HUES64 (cell line): ENCODE results near the gene CES5A.
"Not testable (repeated sequence)": the region's sequence is repeated elsewhere in the genome, so short reads cannot be mapped to it uniquely, and the experiment has no call there.

Source experiments
- H3K27ac ChIP-seq: 2 replicates; pipeline ENCODE4 v1.7.0; 2013; ENCODE audit warnings: low read depth, low read length, inconsistent platforms
- H3K27me3 ChIP-seq: 2 replicates; pipeline ENCODE4 v1.6.1; 2013; ENCODE audit warnings: mild to moderate bottlenecking, low read length; ENCODE audit not compliant: insufficient read depth
- H3K36me3 ChIP-seq: 2 replicates; pipeline ENCODE4 v1.6.1; 2013; ENCODE audit warnings: mild to moderate bottlenecking, low read length; ENCODE audit not compliant: insufficient read depth
- H3K4me1 ChIP-seq: 2 replicates; pipeline ENCODE4 v1.6.1; 2013; ENCODE audit warnings: mild to moderate bottlenecking, low read length, moderate library complexity; ENCODE audit not compliant: insufficient read depth
- H3K4me3 ChIP-seq: 2 replicates; pipeline ENCODE4 v1.5.1; 2013; ENCODE audit warnings: mild to moderate bottlenecking, low read length, moderate library complexity
- H3K9ac ChIP-seq: 2 replicates; pipeline ENCODE4 v1.6.1; 2013; ENCODE audit warnings: mild to moderate bottlenecking, low read depth, low read length
- H3K9me3 ChIP-seq: 2 replicates; pipeline ENCODE4 v1.6.1; 2013; ENCODE audit warnings: low read depth, low read length; ENCODE audit not compliant: insufficient read depth
- WGBS: fragments of 150-250, 120-280 bp; methylation state at CpG from one replicate; pipeline ENCODE4 v1.1.7; 2013; ENCODE audit warnings: missing lambda C conversion rate; 5-methylcytosine and 5-hydroxymethylcytosine counted together

Gene CES5A

GRCh38 chr16:55873122-55873521 is 2.1 kb downstream of the CES5A start:
- Histone ChIP-seq H3K4me1 (no peaks in the 10 kb centered on the region), H3K27me3 (no peaks in the 10 kb centered on the region), H3K27ac (no peak overlapping the region), H3K36me3 (no peaks in the 10 kb centered on the region), H3K9me3 (no peaks in the 10 kb centered on the region), H3K9ac (no peak overlapping the region), H3K4me3 (no peak overlapping the region)
- 96% methylated on average over 5 of the region's 5 CpGs for WGBS

DNA sequence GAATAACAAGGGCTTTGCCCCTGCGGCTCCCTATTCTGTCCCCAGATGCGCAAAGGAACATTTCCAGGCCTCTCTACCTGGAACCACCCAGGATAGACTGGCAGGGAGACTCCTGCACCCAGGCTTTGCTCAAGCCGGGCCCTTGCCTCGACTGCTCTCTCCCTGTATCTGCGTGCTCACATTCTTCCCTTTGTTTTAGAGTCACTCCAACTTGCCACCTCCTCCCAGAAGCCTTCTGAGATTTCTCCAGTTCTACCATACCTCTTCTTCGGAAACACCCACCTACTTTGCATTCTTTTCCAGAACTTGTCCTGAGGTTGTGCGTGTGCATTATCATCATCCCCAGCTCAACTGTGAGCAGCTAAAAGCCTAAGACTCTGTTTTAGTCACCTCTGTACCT is 3.0 kb downstream of the CES5A start:
- H3K27ac ChIP-seq = no peak overlapping the region
- H3K9ac ChIP-seq = no peak overlapping the region
- H3K36me3 ChIP-seq = no peaks in the 10 kb centered on the region
- H3K27me3 ChIP-seq = no peaks in the 10 kb centered on the region
- WGBS = 81% methylated on average over 7 of the region's 7 CpGs
- H3K4me3 ChIP-seq = no peak overlapping the region
- no peaks in the 10 kb centered on the region for H3K9me3 ChIP-seq
- no peaks in the 10 kb centered on the region for H3K4me1 ChIP-seq

GRCh38 chr16:55871411-55872038 is 3.6 kb downstream of the CES5A start:
- no peaks in the 10 kb centered on the region for H3K9me3 ChIP-seq
- 93% methylated on average over 10 of the region's 10 CpGs for WGBS
- no peak overlapping the region for H3K27ac ChIP-seq
- no peak overlapping the region for H3K4me3 ChIP-seq
- no peaks in the 10 kb centered on the region for H3K36me3 ChIP-seq
- no peak overlapping the region for H3K9ac ChIP-seq
- H3K27me3 ChIP-seq = no peaks in the 10 kb centered on the region
- H3K4me1 ChIP-seq = no peaks in the 10 kb centered on the region

DNA sequence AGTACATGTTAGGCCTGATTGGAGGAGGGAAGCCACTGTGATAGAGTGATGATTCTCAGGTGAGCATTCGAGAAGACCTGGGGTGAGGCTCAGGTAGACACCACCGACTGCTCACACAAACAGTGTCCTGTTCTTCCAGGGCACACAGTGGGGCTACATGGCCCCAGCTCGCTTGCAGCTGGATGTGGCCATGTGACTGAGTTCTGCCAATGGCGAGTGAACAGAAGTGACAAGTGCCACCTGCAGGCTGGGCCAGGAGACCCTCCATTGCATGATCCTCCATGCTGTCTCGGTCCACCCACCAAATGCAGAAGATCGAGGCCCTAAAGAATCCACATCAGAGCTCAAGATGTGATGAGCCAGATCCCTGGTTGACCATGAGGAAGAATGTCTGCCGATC is 6.2 kb downstream of the CES5A start:
- H3K9me3 ChIP-seq = no peaks in the 10 kb centered on the region
- 94% methylated on average over 7 of the region's 7 CpGs for WGBS
- H3K9ac ChIP-seq = no peak overlapping the region
- H3K4me1 ChIP-seq = no peaks in the 10 kb centered on the region
- H3K27ac ChIP-seq = no peak overlapping the region
- no peaks in the 10 kb centered on the region for H3K27me3 ChIP-seq
- H3K36me3 ChIP-seq = no peaks in the 10 kb centered on the region
- H3K4me3 ChIP-seq = no peak overlapping the region

DNA sequence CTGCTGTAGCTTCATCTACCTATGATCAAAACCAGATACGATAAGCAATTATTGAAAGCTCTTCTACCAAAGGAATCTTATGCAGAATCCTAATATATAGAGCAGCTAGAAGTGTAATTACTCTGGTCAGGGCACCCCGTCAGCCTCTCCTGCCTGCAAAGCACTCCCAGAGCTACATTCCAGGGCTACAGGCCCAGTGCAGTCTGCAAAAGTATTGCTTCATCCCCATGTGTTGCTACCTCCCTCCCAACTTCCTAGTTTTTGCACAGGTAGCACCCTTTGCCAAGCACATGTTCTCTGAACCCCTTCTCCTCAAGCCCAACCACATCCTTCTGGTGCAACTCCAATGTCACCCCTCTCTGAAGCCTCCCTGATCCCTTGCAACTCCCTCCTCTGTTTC is 7.0 kb downstream of the CES5A start:
- no peak overlapping the region for H3K4me3 ChIP-seq
- no peak overlapping the region for H3K9ac ChIP-seq
- H3K27ac ChIP-seq = no peak overlapping the region
- no peaks in the 10 kb centered on the region for H3K27me3 ChIP-seq
- no peaks in the 10 kb centered on the region for H3K36me3 ChIP-seq
- H3K9me3 ChIP-seq = no peaks in the 10 kb centered on the region
- H3K4me1 ChIP-seq = no peaks in the 10 kb centered on the region
- 100% methylated on average over 2 of the region's 2 CpGs for WGBS

DNA sequence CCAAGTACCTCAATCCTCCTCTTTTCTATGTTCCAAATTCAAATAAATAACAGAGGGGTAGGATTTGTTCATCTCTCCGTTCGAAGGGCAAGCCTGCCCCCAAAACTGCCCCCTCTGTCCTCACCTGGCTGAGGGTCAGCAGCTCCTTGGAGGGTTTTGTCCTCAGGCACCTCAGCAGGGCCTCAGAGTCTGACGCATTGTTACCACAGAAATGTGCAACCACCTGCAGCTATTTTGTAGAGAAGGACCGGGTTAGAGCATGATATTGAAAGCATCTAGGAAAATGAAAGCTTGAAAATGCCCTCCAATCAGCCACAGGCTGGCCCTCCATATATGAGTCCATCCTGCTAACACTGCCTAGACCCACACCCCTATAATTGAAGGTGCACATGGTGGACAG is 13.9 kb downstream of the CES5A start:
- H3K27ac ChIP-seq = no peak overlapping the region
- no peak overlapping the region for H3K4me3 ChIP-seq
- no peaks in the 10 kb centered on the region for H3K4me1 ChIP-seq
- no peaks in the 10 kb centered on the region for H3K27me3 ChIP-seq
- H3K36me3 ChIP-seq = no peaks in the 10 kb centered on the region
- no peak overlapping the region for H3K9ac ChIP-seq
- 87% methylated on average over 4 of the region's 4 CpGs for WGBS
- no peaks in the 10 kb centered on the region for H3K9me3 ChIP-seq

DNA sequence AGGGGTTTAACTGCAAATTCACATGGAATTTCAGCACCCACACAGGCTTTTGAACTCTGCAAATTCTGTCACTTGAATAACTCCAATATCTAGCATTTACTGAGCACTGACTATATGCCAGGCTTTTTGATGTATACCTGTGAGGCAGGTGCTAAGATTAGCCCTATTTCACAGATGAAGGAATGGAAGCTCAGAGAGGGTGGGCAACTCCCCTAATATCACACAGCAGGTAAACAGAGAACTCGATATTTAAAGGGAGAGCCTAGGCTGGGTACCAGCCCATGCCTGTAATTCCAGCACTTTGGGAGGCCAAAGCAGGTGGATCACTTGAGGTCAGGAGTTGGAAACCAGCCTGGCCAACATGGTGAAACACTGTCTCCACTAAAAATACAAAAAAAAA is 17.5 kb downstream of the CES5A start:
- not testable (repeated sequence) for H3K27ac ChIP-seq, H3K4me3 ChIP-seq, H3K27me3 ChIP-seq, H3K36me3 ChIP-seq, H3K9ac ChIP-seq, H3K9me3 ChIP-seq, H3K4me1 ChIP-seq
- 90% methylated on average over 1 of the region's 1 CpG for WGBS

GRCh38 chr16:55856950-55857349 is 18.2 kb downstream of the CES5A start:
- no peaks in the 10 kb centered on the region for H3K36me3 ChIP-seq
- no peaks in the 10 kb centered on the region for H3K9me3 ChIP-seq
- no peaks in the 10 kb centered on the region for H3K4me1 ChIP-seq
- H3K27ac ChIP-seq = no peak overlapping the region
- H3K9ac ChIP-seq = no peak overlapping the region
- H3K4me3 ChIP-seq = no peak overlapping the region
- H3K27me3 ChIP-seq = no peaks in the 10 kb centered on the region
- 91% methylated on average over 3 of the region's 3 CpGs for WGBS

GRCh38 chr16:55853114-55853513 is 22.1 kb downstream of the CES5A start:
- 89% methylated on average over 3 of the region's 3 CpGs for WGBS
- Histone ChIP-seq H3K9me3 (no peaks in the 10 kb centered on the region), H3K27me3 (no peaks in the 10 kb centered on the region), H3K4me3 (no peak overlapping the region), H3K27ac (no peak overlapping the region), H3K36me3 (no peaks in the 10 kb centered on the region), H3K4me1 (no peaks in the 10 kb centered on the region), H3K9ac (no peak overlapping the region)

DNA sequence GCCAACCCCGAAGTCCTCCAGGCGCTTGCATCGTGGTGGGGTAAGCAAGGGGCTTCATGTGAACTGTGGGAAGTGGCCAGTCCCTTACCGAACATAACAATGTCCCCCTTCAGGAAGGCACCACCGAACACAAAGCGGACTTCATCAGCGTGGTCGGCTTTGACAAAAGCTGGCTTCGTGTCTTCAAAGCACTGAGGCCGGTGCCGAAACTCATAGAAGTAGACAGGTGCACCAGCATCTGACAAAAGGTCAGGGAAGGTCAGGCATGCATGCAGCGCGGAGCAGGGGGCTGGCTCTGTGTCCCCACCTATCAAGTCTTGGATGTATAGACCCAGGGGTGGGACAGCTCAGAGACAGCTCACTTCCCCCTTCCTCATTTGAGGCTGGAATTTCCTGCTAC is 25.6 kb downstream of the CES5A start:
- Histone ChIP-seq H3K9ac (no peak overlapping the region), H3K36me3 (no peaks in the 10 kb centered on the region), H3K9me3 (no peaks in the 10 kb centered on the region), H3K4me3 (no peak overlapping the region), H3K27ac (no peak overlapping the region), H3K27me3 (no peaks in the 10 kb centered on the region), H3K4me1 (no peaks in the 10 kb centered on the region)
- 91% methylated on average over 13 of the region's 13 CpGs for WGBS

DNA sequence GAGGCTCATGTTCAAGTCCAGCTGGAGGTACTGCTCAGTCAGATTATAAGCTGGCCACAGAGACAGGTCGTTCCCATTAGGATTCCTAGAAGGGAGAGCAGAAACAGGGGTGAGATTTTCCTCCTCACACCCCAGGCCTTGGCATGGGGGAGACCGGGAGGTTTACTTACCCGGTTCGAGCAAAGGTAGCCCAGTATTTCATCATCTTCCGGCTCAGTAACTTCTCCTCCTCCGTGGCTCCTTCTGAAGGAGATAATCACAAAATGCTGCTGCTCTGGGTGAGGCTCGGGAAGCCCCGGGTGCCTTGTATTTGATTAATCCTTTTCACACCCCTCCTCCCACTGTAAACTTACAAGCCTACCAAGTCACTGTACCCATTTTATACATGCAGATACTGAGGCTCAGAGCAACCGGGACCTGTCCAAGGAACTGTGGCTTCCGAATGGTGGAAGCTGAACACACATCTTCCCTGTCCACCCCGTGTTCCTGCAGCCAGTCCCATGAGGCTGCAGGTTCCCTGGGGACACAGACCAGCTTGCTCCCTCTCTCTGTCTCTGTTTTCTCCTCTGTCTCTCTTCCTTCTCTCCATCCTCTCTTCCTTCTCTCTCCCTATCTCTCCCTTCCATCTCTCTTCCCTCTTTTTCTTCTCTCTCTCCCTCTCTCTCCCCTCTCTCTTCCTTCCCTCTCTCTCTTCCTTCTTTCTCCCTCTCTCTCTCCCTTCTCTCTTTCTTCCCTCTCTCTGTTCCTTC is 28.4 kb downstream of the CES5A start:
- no peak overlapping the region for H3K9ac ChIP-seq
- H3K9me3 ChIP-seq = no peaks in the 10 kb centered on the region
- no peaks in the 10 kb centered on the region for H3K36me3 ChIP-seq
- no peak overlapping the region for H3K27ac ChIP-seq
- 79% methylated on average over 11 of the region's 11 CpGs for WGBS
- no peaks in the 10 kb centered on the region for H3K4me1 ChIP-seq
- no peaks in the 10 kb centered on the region for H3K27me3 ChIP-seq
- H3K4me3 ChIP-seq = no peak overlapping the region

DNA sequence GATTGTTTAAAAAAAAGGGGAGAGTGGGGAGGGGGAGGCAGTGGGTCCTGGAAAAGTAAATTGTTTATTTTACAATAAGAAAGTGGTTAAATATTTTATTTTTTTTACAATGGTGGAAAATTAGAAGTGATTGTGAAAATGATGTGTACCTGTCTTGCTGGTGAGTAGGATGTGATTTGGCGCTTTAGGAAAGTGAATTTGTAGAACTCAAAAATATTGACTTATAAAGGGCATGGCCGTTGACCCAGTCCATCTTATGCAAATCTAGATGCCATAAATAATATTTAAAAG is 32.1 kb downstream of the CES5A start:
- Histone ChIP-seq H3K27ac (no peak overlapping the region), H3K4me1 (no peaks in the 10 kb centered on the region), H3K4me3 (no peak overlapping the region), H3K9me3 (no peaks in the 10 kb centered on the region), H3K36me3 (no peaks in the 10 kb centered on the region), H3K27me3 (no peaks in the 10 kb centered on the region), H3K9ac (no peak overlapping the region)
- WGBS = 100% methylated on average over 1 of the region's 2 CpGs
